ENCODE measurements around the gene FGF12.
A peak's percentile ranks its signal among the peaks of the same experiment; 100 is the strongest.

Gene FGF12

DNA sequence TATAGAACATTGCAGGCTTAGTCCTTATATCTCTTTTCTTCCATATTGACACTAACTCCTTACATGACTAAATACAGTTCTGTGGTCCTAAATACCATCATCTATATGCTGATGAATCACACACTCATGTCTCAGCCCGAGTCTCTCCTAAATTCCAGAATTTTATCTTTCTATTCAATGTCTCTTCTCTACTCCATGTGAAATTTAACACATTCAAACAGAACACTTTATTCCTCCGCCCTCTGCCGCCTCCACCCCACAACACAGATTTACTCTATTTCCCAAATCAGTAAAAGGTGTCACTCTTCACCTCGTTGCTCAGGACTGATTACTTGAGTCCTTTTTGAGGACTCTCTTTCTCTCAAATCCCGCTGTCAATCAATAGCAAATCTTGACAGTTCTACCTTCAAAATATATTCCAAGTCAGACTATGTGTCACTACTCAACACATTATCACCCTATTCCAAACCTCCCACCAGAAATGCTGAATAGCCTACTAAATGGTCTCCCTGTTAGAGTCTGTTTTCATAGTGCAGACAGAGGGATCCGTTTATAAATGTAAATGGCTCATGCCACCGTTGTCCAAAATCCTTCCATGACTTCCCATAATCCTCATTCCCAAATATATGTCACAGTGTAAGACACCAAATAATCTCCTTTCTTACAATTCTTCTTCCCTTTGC, 230.3 kb downstream of the FGF12 start:
- no peak for DNase-seq (ENCODE audit: low read depth)

DNA sequence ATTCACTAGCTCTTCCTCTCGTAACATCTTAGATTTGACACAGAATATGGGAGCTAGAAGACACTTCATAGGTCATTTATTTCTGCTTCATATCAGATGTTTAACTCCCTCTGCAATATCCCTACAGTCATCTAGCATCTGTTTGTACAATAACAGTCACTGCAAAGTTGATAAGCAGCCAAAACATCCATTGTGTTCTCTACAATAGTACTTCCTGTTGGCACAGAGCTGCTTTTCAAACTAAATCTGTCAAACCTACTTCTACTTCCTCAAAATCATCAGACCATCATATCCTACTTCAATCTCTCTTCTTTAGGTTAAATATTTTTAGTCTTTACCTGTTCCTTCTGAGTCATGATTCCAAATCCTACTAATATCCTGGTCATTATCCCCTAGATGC, 233.2 kb downstream of the FGF12 start:
- DNase-seq (ENCODE audit: low read depth) = no peak

DNA sequence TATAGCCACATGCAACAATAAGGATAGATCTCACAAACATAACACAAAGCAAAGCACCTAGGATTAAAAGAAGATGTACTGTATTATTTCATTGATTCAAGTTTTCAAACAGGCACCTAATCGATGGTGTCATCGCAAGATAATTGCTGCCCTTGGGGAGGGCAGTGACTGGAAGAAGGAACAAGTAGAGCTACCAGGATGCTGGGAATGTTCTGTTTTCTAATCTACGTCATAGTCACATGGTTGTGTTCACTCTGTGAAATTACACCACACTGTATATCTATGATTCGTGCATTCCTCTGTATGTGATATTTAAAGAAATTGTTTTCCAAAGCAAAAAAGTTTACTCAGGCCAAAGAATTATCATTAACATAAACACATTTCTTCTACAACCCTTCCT, 236.6 kb downstream of the FGF12 start:
- no peak for DNase-seq (ENCODE audit: low read depth)

DNA sequence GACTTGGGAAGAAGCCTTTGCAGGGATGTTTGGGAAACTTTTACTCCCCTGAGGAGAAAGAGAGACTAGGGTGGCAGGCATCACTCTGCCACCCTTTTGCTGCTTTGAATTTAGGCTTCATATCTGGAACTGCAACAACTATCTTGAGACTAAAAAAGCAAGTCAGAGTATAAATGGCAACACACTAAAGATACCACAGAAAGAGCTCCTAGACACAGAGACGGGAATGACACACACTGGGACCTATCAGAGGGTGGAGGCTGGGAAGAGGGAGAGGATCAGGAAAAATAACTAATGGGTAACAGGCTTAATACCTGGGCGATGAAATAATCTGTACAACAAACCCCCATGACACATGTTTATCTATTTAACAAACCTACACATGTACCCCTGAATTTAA, 237.8 kb downstream of the FGF12 start:
- no peak for DNase-seq (ENCODE audit: low read depth)

DNA sequence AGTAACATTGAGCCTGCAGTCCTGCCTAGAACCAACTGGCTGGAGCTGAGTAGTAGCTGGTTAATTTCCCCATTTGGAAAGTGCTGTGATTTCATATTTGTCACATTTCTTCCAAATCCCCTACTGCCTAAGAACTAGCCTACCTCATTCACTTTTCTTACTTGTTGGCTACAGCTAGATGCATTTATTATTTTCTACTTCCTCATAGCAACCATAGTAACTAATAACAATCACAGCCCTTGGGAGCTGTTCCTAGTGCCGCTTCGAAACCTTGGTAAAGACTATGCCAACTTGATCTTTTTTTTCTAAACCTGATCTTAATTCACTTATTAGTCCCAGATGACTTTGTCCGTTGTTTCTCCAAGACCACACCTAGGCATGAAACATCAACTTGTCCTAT, 240.3 kb downstream of the FGF12 start:
- no peak for DNase-seq (ENCODE audit: low read depth)

GRCh38 chr3:192482809-192483208, 244.5 kb downstream of the FGF12 start:
- no peak for DNase-seq (ENCODE audit: low read depth)

- no peak for DNase-seq (ENCODE audit: low read depth)
These were observed 244.9 kb downstream of the FGF12 start for GRCh38 chr3:192482391-192482790.

- DNase-seq (ENCODE audit: low read depth) = peak; percentile 33
These were observed 245.7 kb downstream of the FGF12 start for GRCh38 chr3:192481638-192482037.

DNA sequence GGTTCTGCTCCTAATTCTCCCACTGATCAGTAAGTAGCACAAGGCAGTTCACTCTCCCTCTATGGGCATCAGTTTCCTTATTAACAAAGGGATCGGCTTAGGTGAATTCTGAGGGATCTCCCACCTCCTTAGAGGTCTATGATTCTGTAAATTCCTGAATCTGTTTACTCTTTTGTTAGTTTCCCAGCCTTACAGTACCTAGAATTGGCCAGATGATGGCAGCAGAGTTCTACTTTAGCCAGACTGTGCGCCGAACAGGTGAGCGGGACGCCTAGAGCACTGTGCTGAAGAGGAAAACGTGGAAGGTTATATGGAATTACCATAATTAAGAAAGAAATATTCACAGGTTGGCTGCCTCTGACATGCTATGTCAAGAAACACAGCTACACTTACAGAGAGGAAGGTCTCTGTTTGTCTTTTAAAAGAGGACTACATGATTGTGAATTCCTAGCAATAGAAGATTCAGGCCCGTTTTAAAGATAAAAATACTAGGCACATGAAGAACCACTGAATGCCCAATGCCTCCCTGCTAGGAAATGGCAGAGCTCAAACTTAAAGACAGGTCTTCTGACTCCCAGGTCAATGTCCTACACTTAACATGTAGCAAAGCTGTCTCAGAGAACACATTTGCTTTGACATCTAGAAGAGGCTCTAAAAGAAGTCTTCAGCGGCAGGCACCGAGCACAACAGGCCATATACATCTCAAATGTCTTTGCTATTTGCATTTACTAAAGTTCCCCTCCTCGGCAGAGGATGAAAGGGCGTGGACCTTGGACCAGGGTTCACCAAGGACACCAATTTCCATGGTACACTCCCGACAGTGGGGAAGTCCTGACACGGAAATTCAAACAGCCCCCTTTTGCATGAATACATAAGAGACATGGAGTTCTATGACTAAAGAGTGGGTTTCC, 259.9 kb downstream of the FGF12 start:
- DNase-seq (ENCODE audit: low read depth) = peak; percentile 39

DNA sequence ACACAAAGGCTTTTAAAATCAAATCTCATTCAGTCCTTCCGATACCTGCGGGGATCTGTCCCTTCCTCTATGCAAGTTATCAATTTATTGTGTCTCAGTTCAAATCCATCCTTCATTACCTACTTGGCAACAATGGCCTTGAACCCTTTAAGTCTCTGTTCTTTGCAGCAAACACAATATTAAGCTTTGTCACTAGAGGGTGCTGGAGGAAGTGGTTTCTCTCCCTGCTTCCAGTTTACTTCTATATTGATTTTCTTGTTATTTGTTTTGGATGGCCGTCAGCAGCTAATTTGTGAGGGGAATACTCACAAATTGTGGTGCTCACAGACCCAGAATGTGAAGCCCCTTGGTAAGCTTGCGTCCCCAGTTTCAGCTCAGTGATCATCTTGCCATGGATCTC, 278.3 kb downstream of the FGF12 start:
- DNase-seq (ENCODE audit: low read depth) = no peak

DNA sequence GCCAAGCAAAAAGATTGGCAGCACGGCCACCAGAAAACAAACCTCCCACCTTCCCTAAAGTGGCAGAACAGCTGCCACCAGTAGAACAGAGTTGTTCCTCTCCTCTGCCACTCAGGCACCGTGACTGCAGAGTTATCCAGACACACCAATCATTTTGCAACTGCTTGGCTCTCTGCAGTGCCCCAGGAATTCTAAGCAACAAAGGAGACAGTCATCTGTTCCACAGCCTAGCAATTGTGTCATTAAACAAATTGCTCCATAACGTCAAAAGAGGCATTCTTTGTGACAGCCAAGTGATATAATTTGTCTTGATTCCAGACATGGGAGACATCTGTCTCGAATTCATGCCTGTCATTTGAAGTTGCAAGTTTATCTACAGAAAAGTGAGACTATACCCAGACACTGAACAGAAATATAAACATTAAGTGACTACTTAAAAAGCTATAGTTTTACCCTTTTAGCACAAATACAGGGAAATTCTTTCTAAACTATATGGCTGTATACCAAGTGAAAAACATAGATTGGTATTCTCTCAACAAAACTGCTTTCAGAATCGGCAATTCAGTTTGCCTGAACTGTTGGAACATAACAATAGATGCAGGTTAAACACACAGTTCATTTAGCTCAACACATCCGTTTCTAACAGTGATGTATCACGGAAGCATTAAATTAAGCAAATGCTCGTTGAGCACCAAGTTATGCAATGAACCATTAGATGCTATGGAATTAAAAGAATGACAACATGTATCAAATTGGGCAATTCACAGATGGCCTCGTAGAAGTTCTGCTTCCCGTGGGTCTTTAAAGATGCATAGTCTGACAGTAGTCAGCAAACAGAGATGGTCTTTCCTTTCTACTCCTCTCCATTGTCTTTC, 281.3 kb downstream of the FGF12 start:
- DNase-seq (ENCODE audit: low read depth) = peak; percentile 3

DNA sequence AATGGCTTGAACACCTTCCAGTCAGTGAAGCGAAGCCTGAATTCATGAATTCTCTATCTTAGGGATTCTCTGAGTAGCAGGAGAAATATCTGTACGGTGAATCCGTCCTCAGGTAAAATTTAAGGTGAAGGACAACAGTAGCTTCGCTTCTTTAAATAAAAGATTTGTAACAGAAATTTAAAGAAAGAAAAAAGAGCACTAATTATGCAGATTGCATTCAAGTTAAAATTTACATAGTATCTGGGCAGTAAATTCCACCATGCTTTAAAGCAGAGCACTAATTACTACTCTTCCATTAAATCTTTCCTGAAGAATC, 282.6 kb downstream of the FGF12 start:
- no peak for DNase-seq (ENCODE audit: low read depth)

GRCh38 chr3:192444096-192444790, 283.1 kb downstream of the FGF12 start:
- peak; percentile 34 for DNase-seq (ENCODE audit: low read depth)

DNA sequence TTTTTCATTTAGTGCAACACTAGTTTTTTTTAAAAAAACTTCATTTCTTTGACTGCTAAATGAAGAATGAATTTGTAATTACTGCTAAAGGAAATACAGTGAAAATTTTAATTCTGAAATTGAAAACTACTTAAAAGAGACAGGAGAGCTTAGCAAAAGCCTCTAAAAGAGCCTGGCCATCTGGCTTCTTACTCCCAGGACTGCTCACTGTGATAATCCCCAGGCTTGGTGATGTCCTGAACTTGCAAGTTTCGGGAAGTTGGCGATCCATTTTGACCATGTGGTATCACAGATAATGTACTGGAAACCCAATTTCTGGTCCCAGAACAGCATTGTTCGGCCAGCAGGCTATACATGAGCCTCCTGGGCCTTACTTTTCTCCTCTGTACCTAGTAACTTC, 292.1 kb downstream of the FGF12 start:
- no peak for DNase-seq (ENCODE audit: low read depth)

- no peak for DNase-seq (ENCODE audit: low read depth)
These were observed 293.2 kb downstream of the FGF12 start for GRCh38 chr3:192434186-192434585.

- no peak for DNase-seq (ENCODE audit: low read depth)
These were observed 293.6 kb downstream of the FGF12 start for GRCh38 chr3:192433704-192434103.

DNA sequence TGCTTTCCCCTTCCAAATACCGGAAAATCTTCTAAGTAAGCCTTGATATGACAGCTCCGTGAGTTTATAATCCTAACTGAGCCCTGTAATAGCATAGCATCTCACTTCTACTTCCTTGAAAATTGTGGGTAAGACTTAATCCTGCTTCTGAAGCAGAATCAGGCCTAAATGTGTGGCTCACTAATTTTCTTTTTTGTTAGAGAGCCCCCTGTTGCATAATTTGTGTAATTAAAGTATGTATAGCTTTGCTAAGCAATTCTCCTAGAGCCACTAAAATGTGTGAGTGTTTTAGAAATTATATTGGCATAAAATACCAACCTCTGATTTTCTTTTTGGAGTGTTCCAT, 304.4 kb downstream of the FGF12 start:
- DNase-seq (ENCODE audit: low read depth) = no peak

- no peak for DNase-seq (ENCODE audit: low read depth)
These were observed 304.9 kb downstream of the FGF12 start for GRCh38 chr3:192422321-192422996.

DNA sequence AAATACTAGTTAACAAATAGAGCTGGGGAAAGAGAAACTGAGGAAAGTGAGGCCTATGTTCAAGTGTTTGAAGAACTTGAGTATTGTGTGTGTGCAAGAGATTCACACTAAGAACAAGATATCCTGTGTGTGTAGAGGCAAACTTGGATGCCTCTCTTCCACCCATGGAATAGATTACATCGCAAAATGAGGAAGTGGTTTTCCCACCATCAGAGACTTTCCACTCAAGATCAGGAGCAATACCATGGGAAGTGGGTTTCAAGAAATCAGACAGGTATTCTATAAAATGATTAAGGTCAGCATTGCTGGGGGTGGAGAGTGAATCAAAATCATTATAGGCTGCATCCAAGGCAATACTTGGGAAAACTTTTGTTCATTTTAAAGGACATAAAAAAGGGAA, 308.0 kb downstream of the FGF12 start:
- DNase-seq (ENCODE audit: low read depth) = no peak

DNA sequence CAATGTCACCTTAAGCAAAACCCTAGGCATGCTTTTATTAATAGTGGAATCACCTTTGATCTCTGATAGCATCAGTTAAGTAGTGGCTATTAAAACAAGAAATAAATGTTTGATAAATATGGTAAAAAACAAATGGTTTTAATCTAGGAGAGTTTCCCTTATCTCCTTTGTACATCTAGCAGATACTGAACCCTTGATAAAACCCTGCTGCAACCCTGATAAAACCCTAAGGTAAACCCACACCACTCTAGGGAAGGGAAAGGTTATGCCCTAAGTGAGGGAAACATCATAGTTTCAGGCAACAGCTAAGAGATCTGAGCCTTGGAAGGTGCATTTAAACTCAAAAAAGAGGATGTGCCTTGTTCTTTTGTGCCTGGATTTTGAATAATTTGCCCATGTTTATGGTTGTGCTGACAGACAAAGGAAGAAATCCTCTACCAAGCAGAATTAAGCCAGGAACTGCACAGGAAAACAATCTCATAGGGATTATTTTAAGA, 309.7 kb downstream of the FGF12 start:
- DNase-seq (ENCODE audit: low read depth) = no peak

- no peak for DNase-seq (ENCODE audit: low read depth)
These were observed 310.3 kb downstream of the FGF12 start for GRCh38 chr3:192417017-192417416.
